ENCODE data around the gene DOCK1.

DOCK1 gene

DNA sequence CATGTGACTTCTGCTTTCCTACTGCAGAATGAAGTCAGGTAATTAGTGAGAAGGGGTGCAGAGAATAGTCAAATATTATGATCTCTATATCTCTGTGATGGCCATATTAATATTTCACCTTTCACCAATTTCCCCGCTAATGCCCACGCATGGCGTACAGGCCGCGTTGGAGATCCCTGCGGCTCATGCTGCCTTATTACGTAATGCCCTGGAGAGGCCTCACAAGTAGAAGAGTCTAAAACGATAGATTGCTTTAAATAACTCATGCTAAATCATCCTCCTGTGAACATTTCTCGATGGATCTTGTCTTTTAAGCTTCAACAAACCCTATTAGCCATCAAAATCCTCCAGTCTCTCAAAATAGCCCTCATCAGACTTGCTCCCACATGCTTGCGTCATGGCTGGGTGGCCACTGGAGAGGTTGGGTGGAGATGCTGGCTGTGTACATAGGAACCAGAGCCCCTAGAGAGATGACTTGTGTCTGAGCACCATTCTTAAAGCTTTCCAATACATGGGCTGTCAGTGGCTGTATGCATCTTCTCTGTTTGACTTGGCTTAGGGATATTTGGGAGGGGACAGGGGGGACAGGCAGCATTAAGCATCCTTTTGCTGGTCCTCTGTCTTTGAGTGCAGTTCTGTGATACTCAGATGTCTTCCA lies 370.7 kb downstream of the DOCK1 start:
- no peaks in the 10 kb centered on the region for H3K4me1 ChIP-seq (ENCODE audit: insufficient read depth, low read length)
- no peak overlapping the region for H3K27ac ChIP-seq (ENCODE audit: low read length)
- H3K9ac ChIP-seq (ENCODE audit: low read depth, low read length): no peak overlapping the region
- H3K9me3 ChIP-seq (ENCODE audit: insufficient read depth, low read depth, low read length): peaks cover 8% of the 10 kb centered on the region; the same call in 1 of the 2 replicates
- no peak overlapping the region for H3K4me3 ChIP-seq (ENCODE audit: low read length)
- H3K36me3 ChIP-seq (ENCODE audit: insufficient read depth, low read depth, low read length): peaks cover 10% of the 10 kb centered on the region
- H3K27me3 ChIP-seq (ENCODE audit: insufficient read depth, low read length): no peaks in the 10 kb centered on the region

DNA sequence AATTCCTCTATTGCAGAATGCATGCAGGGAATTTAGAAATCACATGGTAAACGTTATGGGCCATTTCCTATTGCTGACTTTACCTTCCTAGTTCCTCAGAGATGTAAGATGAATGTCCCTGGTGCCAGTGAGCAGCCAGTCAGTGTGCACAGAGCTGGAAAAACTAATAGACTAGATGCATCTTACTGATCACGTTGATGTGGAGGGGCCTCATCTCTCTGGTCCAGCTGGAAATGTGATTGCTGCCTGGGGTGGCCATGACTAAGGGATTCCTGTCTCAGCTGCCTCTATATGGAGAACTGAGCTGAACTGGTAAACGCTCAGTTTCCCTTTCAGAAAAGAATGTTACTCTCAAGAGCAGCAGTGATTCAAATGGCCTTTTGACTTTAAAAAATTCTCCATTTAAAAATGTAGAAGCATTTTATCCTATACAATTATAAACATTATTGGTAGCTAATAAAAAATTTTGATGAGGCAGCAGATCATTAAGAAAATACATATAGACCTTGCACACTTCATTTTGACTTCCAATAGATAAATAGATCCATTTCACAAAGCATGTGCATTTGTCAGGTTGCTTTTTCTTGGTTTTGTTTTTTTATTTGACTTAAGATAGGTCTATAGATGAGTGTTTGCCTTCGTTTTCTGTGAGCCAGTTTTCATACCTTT lies 371.7 kb downstream of the DOCK1 start:
- peaks cover 13% of the 10 kb centered on the region for H3K36me3 ChIP-seq (ENCODE audit: insufficient read depth, low read depth, low read length)
- H3K27me3 ChIP-seq (ENCODE audit: insufficient read depth, low read length): no peaks in the 10 kb centered on the region
- H3K9me3 ChIP-seq (ENCODE audit: insufficient read depth, low read depth, low read length): peaks cover 8% of the 10 kb centered on the region; the same call in 1 of the 2 replicates
- no peaks in the 10 kb centered on the region for H3K4me1 ChIP-seq (ENCODE audit: insufficient read depth, low read length)
- H3K9ac ChIP-seq (ENCODE audit: low read depth, low read length): no peak overlapping the region
- H3K27ac ChIP-seq (ENCODE audit: low read length): no peak overlapping the region
- H3K4me3 ChIP-seq (ENCODE audit: low read length): no peak overlapping the region

DNA sequence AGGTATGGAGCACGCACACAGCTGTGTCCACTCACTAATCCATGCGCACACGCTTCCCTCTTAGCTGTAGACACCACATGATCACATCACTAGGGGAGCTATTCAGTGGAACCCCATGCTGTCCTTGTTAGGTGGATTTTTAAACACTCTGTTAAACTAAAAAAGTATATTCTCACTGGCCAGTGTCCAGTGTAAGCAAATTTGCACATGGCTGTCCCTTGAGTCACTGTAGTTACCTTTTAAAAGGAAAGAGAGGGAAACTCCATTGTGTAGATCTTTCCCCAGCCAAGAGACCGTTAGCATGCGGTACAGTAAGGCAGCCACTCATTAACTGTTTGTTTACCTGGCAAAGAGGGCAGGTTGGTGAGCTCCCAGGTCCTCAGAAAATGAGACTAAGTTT lies 372.8 kb downstream of the DOCK1 start:
- Histone ChIP-seq H3K4me3 (ENCODE audit: low read length) (no peak overlapping the region), H3K27ac (ENCODE audit: low read length) (no peak overlapping the region), H3K9ac (ENCODE audit: low read depth, low read length) (no peak overlapping the region), H3K9me3 (ENCODE audit: insufficient read depth, low read depth, low read length) (peaks cover 8% of the 10 kb centered on the region; the same call in 1 of the 2 replicates), H3K27me3 (ENCODE audit: insufficient read depth, low read length) (no peaks in the 10 kb centered on the region), H3K4me1 (ENCODE audit: insufficient read depth, low read length) (no peaks in the 10 kb centered on the region), H3K36me3 (ENCODE audit: insufficient read depth, low read depth, low read length) (peaks cover 5% of the 10 kb centered on the region; the same call in 1 of the 2 replicates)

DNA sequence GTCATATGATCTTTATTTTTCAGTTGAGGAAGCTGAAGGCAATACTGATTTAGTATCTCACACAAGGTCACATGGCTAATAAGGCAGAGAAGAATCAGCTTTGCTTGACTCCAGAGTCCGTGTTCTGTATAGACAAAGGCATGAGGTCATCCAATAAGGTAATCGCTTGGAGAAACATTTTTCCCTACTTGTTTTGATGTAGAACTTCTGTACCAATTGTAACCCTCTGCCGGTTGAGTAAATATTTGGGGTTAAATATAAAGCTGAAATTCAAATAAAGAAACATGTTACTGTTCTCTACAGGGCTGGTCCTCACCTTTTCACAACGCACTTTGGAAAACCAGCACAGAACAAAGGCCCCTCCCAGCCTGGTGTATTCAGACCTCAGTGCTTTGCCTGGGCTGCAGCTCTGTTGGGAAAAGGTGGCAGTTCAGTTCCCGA lies 374.1 kb downstream of the DOCK1 start:
- Histone ChIP-seq H3K27ac (ENCODE audit: low read length) (no peak overlapping the region), H3K4me1 (ENCODE audit: insufficient read depth, low read length) (no peaks in the 10 kb centered on the region), H3K9me3 (ENCODE audit: insufficient read depth, low read depth, low read length) (peaks cover 8% of the 10 kb centered on the region; the same call in 1 of the 2 replicates), H3K36me3 (ENCODE audit: insufficient read depth, low read depth, low read length) (peaks cover 5% of the 10 kb centered on the region), H3K27me3 (ENCODE audit: insufficient read depth, low read length) (no peaks in the 10 kb centered on the region), H3K4me3 (ENCODE audit: low read length) (no peak overlapping the region), H3K9ac (ENCODE audit: low read depth, low read length) (no peak overlapping the region)

DNA sequence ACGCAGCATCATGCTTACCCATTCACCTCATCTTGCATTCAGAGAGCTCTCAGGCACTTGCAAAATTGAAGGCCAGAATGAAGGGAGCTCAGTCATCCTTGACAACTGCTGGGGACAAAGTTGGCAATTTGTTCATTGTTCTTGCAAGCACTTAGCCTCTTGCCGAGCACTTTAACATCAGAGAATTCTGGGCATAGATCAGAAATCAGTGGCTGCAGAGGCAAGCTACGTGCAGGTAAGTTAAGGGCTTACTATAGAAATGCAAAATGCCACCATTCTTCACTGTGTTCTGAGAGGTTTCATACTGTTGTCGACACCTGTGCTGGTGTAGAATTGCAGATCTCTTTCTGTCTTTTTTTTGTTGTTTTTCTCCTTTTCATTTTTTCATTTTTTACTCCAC lies 375.2 kb downstream of the DOCK1 start:
- H3K4me3 ChIP-seq (ENCODE audit: low read length): no peak overlapping the region
- no peaks in the 10 kb centered on the region for H3K4me1 ChIP-seq (ENCODE audit: insufficient read depth, low read length)
- no peaks in the 10 kb centered on the region for H3K27me3 ChIP-seq (ENCODE audit: insufficient read depth, low read length)
- peaks cover 5% of the 10 kb centered on the region for H3K36me3 ChIP-seq (ENCODE audit: insufficient read depth, low read depth, low read length)
- H3K9me3 ChIP-seq (ENCODE audit: insufficient read depth, low read depth, low read length): peaks cover 8% of the 10 kb centered on the region; the same call in 1 of the 2 replicates
- H3K9ac ChIP-seq (ENCODE audit: low read depth, low read length): no peak overlapping the region
- H3K27ac ChIP-seq (ENCODE audit: low read length): no peak overlapping the region

DNA sequence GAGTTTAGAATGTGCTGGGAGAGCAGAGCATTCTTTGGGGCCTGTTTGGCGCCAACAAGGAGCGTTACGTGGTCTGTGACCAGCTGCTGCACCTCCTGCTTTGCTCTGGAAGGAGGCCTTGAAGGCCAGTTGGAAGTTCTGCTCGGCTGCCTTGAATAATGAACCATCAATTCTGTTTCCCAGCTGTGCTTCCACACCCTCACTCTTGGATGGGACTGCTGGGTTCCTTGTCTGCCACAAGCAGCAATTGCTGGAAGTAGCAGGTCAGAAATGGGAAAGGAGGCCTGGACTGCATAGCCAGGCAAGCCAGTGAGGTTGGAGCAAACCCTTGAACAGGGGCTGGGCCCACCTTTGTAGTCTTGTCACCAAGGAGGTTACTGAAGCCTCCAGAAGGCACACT lies 377.8 kb downstream of the DOCK1 start:
- H3K9me3 ChIP-seq (ENCODE audit: insufficient read depth, low read depth, low read length): peaks cover 9% of the 10 kb centered on the region; the same call in 1 of the 2 replicates
- H3K27ac ChIP-seq (ENCODE audit: low read length): no peak overlapping the region
- H3K4me3 ChIP-seq (ENCODE audit: low read length): no peak overlapping the region
- no peaks in the 10 kb centered on the region for H3K27me3 ChIP-seq (ENCODE audit: insufficient read depth, low read length)
- no peak overlapping the region for H3K9ac ChIP-seq (ENCODE audit: low read depth, low read length)
- no peaks in the 10 kb centered on the region for H3K4me1 ChIP-seq (ENCODE audit: insufficient read depth, low read length)
- H3K36me3 ChIP-seq (ENCODE audit: insufficient read depth, low read depth, low read length): peaks cover 5% of the 10 kb centered on the region

DNA sequence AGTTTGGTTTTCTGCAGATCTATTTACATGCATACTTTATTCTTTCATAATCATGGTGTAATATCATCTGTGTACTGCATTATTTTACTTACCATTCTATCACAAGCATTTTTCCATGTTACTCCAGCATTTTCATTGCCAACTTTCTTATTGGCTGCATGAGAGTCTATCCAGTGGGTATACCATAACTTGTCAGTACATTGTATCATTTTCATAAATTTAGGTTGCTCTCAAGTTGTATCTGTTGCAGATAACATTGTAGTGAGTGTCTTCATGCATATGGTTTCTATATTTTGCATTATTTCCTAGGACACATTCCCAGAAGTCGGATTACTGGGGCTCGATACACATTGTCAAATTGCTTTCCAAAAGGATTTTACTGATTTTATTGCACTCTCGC lies 378.3 kb downstream of the DOCK1 start:
- Histone ChIP-seq H3K4me1 (ENCODE audit: insufficient read depth, low read length) (no peaks in the 10 kb centered on the region), H3K36me3 (ENCODE audit: insufficient read depth, low read depth, low read length) (peaks cover 5% of the 10 kb centered on the region), H3K9ac (ENCODE audit: low read depth, low read length) (no peak overlapping the region), H3K27ac (ENCODE audit: low read length) (no peak overlapping the region), H3K27me3 (ENCODE audit: insufficient read depth, low read length) (no peaks in the 10 kb centered on the region), H3K4me3 (ENCODE audit: low read length) (no peak overlapping the region), H3K9me3 (ENCODE audit: insufficient read depth, low read depth, low read length) (peaks cover 13% of the 10 kb centered on the region; the same call in 1 of the 2 replicates)

DNA sequence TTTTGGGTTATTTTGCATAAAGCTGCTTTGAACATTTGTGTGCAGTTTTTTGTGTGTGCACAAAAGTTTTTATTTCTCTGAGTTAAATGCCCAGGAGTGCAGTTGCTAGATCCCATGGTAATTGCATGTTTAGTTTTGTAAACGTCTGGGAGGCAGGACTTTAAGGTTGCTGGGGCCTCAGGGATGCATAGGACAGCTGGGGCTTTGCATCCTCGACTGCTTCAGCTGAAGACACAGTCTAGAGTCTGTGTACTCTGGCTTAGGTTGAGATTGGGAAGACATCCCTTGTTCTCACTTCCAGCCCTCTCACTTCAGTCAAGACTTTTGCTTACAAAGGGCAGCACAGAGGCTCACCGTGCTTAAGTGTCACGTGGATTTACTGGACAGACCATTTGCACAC lies 385.6 kb downstream of the DOCK1 start:
- H3K9ac ChIP-seq (ENCODE audit: low read depth, low read length): no peak overlapping the region
- H3K27ac ChIP-seq (ENCODE audit: low read length): no peak overlapping the region
- no peak overlapping the region for H3K4me3 ChIP-seq (ENCODE audit: low read length)
- H3K27me3 ChIP-seq (ENCODE audit: insufficient read depth, low read length): no peaks in the 10 kb centered on the region
- H3K4me1 ChIP-seq (ENCODE audit: insufficient read depth, low read length): no peaks in the 10 kb centered on the region
- H3K36me3 ChIP-seq (ENCODE audit: insufficient read depth, low read depth, low read length): no peaks in the 10 kb centered on the region
- H3K9me3 ChIP-seq (ENCODE audit: insufficient read depth, low read depth, low read length): peaks cover 5% of the 10 kb centered on the region; the same call in 1 of the 2 replicates

DNA sequence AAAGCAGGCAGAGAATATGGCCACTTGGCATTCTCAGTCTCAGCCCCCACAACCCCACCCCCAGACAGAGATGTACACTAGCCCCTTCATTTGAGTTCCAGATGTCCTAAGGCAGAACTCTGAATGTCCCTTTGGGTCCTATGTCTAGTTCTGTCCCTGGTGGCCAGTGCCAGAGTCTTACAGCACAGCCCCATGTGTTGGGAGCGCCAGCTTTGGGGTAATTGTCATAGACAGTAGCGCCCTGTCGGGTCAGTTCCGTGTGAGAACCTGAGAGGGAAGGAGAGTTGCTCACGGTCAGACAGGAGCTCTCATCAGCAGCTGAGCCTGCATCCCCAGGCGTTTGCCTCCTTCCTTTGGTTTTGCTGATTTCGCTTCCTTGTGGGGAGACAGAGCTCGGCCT lies 386.1 kb downstream of the DOCK1 start:
- H3K9ac ChIP-seq (ENCODE audit: low read depth, low read length): no peak overlapping the region
- H3K27me3 ChIP-seq (ENCODE audit: insufficient read depth, low read length): no peaks in the 10 kb centered on the region
- H3K4me1 ChIP-seq (ENCODE audit: insufficient read depth, low read length): no peaks in the 10 kb centered on the region; the same call in 1 of the 2 replicates
- no peaks in the 10 kb centered on the region for H3K36me3 ChIP-seq (ENCODE audit: insufficient read depth, low read depth, low read length)
- no peak overlapping the region for H3K27ac ChIP-seq (ENCODE audit: low read length)
- no peak overlapping the region for H3K4me3 ChIP-seq (ENCODE audit: low read length)
- peaks cover 5% of the 10 kb centered on the region; the same call in 1 of the 2 replicates for H3K9me3 ChIP-seq (ENCODE audit: insufficient read depth, low read depth, low read length)

DNA sequence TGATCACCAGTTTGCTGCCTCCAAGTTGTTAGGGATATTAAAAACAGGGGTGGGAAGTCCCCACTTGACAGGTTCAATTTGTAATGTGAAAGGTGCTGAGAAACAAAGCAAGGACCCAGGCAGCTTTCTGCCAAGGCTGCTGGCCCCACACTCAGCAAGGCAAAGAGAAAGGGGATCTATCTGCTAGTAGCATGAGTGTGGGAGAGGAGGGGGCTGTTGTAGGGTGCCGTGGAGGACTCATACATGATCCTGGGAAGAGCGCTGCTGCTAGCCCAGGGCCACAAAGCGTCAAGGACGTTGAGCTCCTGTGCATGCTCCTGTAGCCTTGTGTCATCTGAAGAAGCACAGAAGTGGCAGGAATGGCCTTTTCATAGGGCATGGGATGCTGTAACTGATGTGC lies 387.7 kb downstream of the DOCK1 start:
- Histone ChIP-seq H3K9me3 (ENCODE audit: insufficient read depth, low read depth, low read length) (peaks cover 5% of the 10 kb centered on the region; the same call in 1 of the 2 replicates), H3K36me3 (ENCODE audit: insufficient read depth, low read depth, low read length) (no peaks in the 10 kb centered on the region), H3K4me3 (ENCODE audit: low read length) (no peak overlapping the region), H3K9ac (ENCODE audit: low read depth, low read length) (no peak overlapping the region), H3K27me3 (ENCODE audit: insufficient read depth, low read length) (no peaks in the 10 kb centered on the region), H3K4me1 (ENCODE audit: insufficient read depth, low read length) (no peaks in the 10 kb centered on the region; the same call in 1 of the 2 replicates), H3K27ac (ENCODE audit: low read length) (no peak overlapping the region)

DNA sequence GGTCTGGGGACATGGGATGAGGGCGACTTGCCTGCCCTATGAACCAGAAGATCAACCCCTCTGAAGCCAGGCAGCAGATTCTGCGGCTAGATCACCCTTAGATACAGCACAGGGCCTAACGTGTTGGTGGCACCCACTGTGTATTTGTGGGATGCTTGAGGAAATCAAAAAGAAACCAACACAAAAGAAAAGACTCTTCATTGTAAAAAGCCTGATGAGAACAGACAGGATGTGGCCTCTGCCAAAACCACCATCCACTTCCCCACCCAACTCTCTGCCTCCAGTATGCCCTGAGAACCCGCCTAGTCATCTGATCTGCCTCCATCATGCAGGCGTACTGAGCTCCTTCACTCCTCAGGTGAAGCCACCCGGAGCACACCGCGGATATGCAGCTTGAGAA lies 388.4 kb downstream of the DOCK1 start:
- H3K27ac ChIP-seq (ENCODE audit: low read length): no peak overlapping the region
- H3K36me3 ChIP-seq (ENCODE audit: insufficient read depth, low read depth, low read length): no peaks in the 10 kb centered on the region
- no peaks in the 10 kb centered on the region for H3K9me3 ChIP-seq (ENCODE audit: insufficient read depth, low read depth, low read length)
- H3K27me3 ChIP-seq (ENCODE audit: insufficient read depth, low read length): no peaks in the 10 kb centered on the region
- H3K9ac ChIP-seq (ENCODE audit: low read depth, low read length): no peak overlapping the region
- H3K4me3 ChIP-seq (ENCODE audit: low read length): no peak overlapping the region
- H3K4me1 ChIP-seq (ENCODE audit: insufficient read depth, low read length): no peaks in the 10 kb centered on the region; the same call in 1 of the 2 replicates

DNA sequence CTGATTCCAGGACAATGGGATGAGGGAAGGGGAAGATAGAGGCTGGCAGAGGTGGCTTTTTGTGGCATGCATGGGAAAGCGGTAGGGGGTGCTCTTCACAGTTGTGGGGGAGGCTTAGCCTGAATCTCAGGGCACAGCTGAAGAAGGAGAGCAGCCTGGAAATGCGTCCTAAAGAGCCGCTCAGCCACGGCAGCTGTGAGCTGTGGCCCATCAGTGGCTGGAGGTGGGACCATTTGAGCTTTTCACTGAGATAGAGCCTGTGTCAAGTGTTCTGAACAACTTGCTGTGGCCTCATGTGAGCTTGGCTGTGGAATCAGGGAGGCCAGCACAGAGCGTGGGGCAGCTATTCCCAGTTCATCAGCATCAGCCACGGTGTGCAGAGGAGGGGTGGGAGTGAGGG lies 391.5 kb downstream of the DOCK1 start:
- H3K9me3 ChIP-seq (ENCODE audit: insufficient read depth, low read depth, low read length): no peaks in the 10 kb centered on the region
- no peak overlapping the region for H3K4me3 ChIP-seq (ENCODE audit: low read length)
- H3K9ac ChIP-seq (ENCODE audit: low read depth, low read length): no peak overlapping the region
- no peak overlapping the region for H3K27ac ChIP-seq (ENCODE audit: low read length)
- no peaks in the 10 kb centered on the region for H3K27me3 ChIP-seq (ENCODE audit: insufficient read depth, low read length)
- H3K4me1 ChIP-seq (ENCODE audit: insufficient read depth, low read length): no peaks in the 10 kb centered on the region; the same call in 1 of the 2 replicates
- H3K36me3 ChIP-seq (ENCODE audit: insufficient read depth, low read depth, low read length): no peaks in the 10 kb centered on the region

All from iPS-20b (cell line).